Caco-2 (cell line): ENCODE data around the gene SUMF1. TPM values are rescaled to one million over a fixed set of nuclear protein-coding genes. Genes with fewer than 3 reads are reported as not detected.

ENCODE experiments used
- BruUV-seq: library from RNA; stranded (reverse); fragments of 400-500 nt; replicated peaks from 2 replicates; lab custom pipeline; 2021; lab: Mats Ljungman, UMichigan
- CTCF ChIA-PET: fragments of 300-600 bp; sonication (Branson Sonifier 250); formaldehyde crosslinking; loops from one replicate; lab custom pipeline; 2022; ENCODE audit warnings: antibody characterized with exemption; lab: Charles Lee
- POLR2A ChIA-PET: fragments of 300-600 bp; sonication (Branson Sonifier 250); formaldehyde crosslinking; loops from one replicate; lab custom pipeline; 2022; ENCODE audit warnings: antibody characterized with exemption; lab: Charles Lee
- DNase-seq, 2 experiments: peaks; one replicate each; pipeline versions ENCODE4 v3.0.0 to v3.0.0-alpha.2; 2020 to 2022
- H3K27me3 ChIP-seq: replicated peaks from 2 replicates; pipeline ENCODE4 v1.6.0; 2011; ENCODE audit warnings: low read length; ENCODE audit not compliant: control insufficient read depth, insufficient read depth
- H3K36me3 ChIP-seq: 2 replicates; pipeline ENCODE4 v1.5.1; 2011; ENCODE audit warnings: low read length; ENCODE audit not compliant: control insufficient read depth, insufficient read depth
- H3K4me1 ChIP-seq: fragments of 250-450 bp; sonication (Bioruptor Pico); 2 replicates; pipeline ENCODE4 v1.5.1; 2020; ENCODE audit warnings: mild to moderate bottlenecking
- H3K4me3 ChIP-seq: 2 replicates; pipeline ENCODE4 v1.5.1; 2011; ENCODE audit warnings: low read depth, mild to moderate bottlenecking, control low read depth, low read length
- H3K9me3 ChIP-seq: fragments of 250-450 bp; sonication (Bioruptor Pico); 2 replicates; pipeline ENCODE4 v1.5.1; 2020; ENCODE audit warnings: mild to moderate bottlenecking, moderate library complexity
- H3K27ac Mint-ChIP-seq: one replicate; pipeline ENCODE4 v1.8.0; 2022; ENCODE audit warnings: mixed read lengths; ENCODE audit not compliant: unreplicated experiment
- H3K27me3 Mint-ChIP-seq: one replicate; pipeline ENCODE4 v1.8.0; 2022; ENCODE audit warnings: mixed read lengths; ENCODE audit not compliant: insufficient read depth, unreplicated experiment
- H3K36me3 Mint-ChIP-seq: one replicate; pipeline ENCODE4 v1.8.0; 2022; ENCODE audit warnings: mild to moderate bottlenecking, mixed read lengths; ENCODE audit not compliant: insufficient read depth, unreplicated experiment
- H3K4me1 Mint-ChIP-seq: one replicate; pipeline ENCODE4 v1.8.0; 2022; ENCODE audit warnings: low read depth, mixed read lengths; ENCODE audit not compliant: unreplicated experiment
- H3K4me3 Mint-ChIP-seq: one replicate; pipeline ENCODE4 v1.8.0; 2022; ENCODE audit warnings: mild to moderate bottlenecking, moderate library complexity, mixed read lengths; ENCODE audit not compliant: unreplicated experiment
- H3K9me3 Mint-ChIP-seq: one replicate; pipeline ENCODE4 v1.8.0; 2022; ENCODE audit warnings: mixed read lengths; ENCODE audit not compliant: unreplicated experiment
- CTCF ChIP-seq, 2 experiments: fragments of 200-600 bp in 1 of 2; IDR thresholded peaks; 1 replicate in 1 of 2; 2 replicates in 1 of 2; pipeline versions ENCODE4 v1.5.1 to v1.8.0; 2011 to 2022; ENCODE audit warnings: antibody characterized with exemption in 1 of 2, control low read depth in 1 of 2, inconsistent platforms in 1 of 2, low read depth in 1 of 2, low read length in 1 of 2, mild to moderate bottlenecking in 1 of 2, moderate library complexity in 1 of 2; ENCODE audit not compliant: insufficient read depth in 1 of 2, severe bottlenecking in 1 of 2, unreplicated experiment in 1 of 2
- intact Hi-C: fragments of 100-400 bp; cut with micrococcal nuclease; formaldehyde crosslinking; loops from one replicate; pipeline ENCODE4 v1.10.0; 2022; ENCODE audit not compliant: unreplicated experiment
- total RNA-seq: library from RNA; stranded (reverse); gene quantifications from 2 replicates; pipeline ENCODE4 v1.2.3, GENCODE V29; 2022

SUMF1 gene
- total RNA-seq, 1 experiment from 2014 or later: 24.4 TPM

- H3K36me3 Mint-ChIP-seq: no peaks in the 10 kb centered on the region
- H3K4me3 Mint-ChIP-seq: no peak overlapping the region
- Histone ChIP-seq H3K4me3 (no peak overlapping the region), H3K27me3 (no peaks in the 10 kb centered on the region), H3K4me1 (no peaks in the 10 kb centered on the region), H3K9me3 (no peaks in the 10 kb centered on the region), H3K36me3 (no peaks in the 10 kb centered on the region)
- ChIA-PET POLR2A (no interaction called here), CTCF (no interaction called here)
- no peak for TF ChIP-seq CTCF (IDR thresholded peaks at IDR 0.05; ENCODE audit: insufficient read depth in 1 of 2, low read depth in 1 of 2, low read length in 1 of 2, severe bottlenecking in 1 of 2, unreplicated experiment in 1 of 2)
- no peaks in the 10 kb centered on the region for H3K4me1 Mint-ChIP-seq
- no TSS peak for BruUV-seq
- DNase-seq: no peak
- no peaks in the 10 kb centered on the region for H3K9me3 Mint-ChIP-seq
- intact Hi-C loops: no loop called here
- H3K27ac Mint-ChIP-seq: no peak overlapping the region
- peaks cover 15% of the 10 kb centered on the region for H3K27me3 Mint-ChIP-seq
Measured at GRCh38 chr3:4475804-4476203, 8.7 kb upstream of the SUMF1 start.

- no peak for TF ChIP-seq CTCF (IDR thresholded peaks at IDR 0.05; ENCODE audit: insufficient read depth in 1 of 2, low read depth in 1 of 2, low read length in 1 of 2, severe bottlenecking in 1 of 2, unreplicated experiment in 1 of 2)
- Histone ChIP-seq H3K36me3 (no peaks in the 10 kb centered on the region), H3K9me3 (no peaks in the 10 kb centered on the region), H3K27me3 (no peaks in the 10 kb centered on the region), H3K4me3 (no peak overlapping the region), H3K4me1 (no peaks in the 10 kb centered on the region)
- Mint-ChIP-seq H3K27ac (no peak overlapping the region), H3K36me3 (no peaks in the 10 kb centered on the region), H3K9me3 (no peaks in the 10 kb centered on the region), H3K4me1 (no peaks in the 10 kb centered on the region), H3K27me3 (peaks cover 14% of the 10 kb centered on the region), H3K4me3 (no peak overlapping the region)
- POLR2A ChIA-PET: interaction anchor here (0.9 kb wide), 1 partner anchor 18 kb away, joined by 14 read pairs; the partner anchor contains the start of gene ITPR1
- DNase-seq: no peak
- intact Hi-C loops: no loop called here
- no TSS peak for BruUV-seq
- CTCF ChIA-PET: no interaction called here
Measured at GRCh38 chr3:4474683-4475490, 7.8 kb upstream of the SUMF1 start.

GRCh38 chr3:4472766-4473165 lies 5.7 kb upstream of the SUMF1 start:
- intact Hi-C loops: no loop called here
- H3K27ac Mint-ChIP-seq: no peak overlapping the region

More at GRCh38 chr3:4472766-4473165, 5.7 kb upstream of the SUMF1 start:
- TF ChIP-seq CTCF (IDR thresholded peaks at IDR 0.05; ENCODE audit: insufficient read depth in 1 of 2, low read depth in 1 of 2, low read length in 1 of 2, severe bottlenecking in 1 of 2, unreplicated experiment in 1 of 2): no peak
- Mint-ChIP-seq H3K4me1 (no peaks in the 10 kb centered on the region), H3K4me3 (no peak overlapping the region), H3K36me3 (no peaks in the 10 kb centered on the region), H3K27me3 (peaks cover 13% of the 10 kb centered on the region), H3K9me3 (no peaks in the 10 kb centered on the region)
- ChIA-PET CTCF (no interaction called here), POLR2A (no interaction called here)
- Histone ChIP-seq H3K4me3 (no peak overlapping the region), H3K27me3 (no peaks in the 10 kb centered on the region), H3K4me1 (no peaks in the 10 kb centered on the region), H3K36me3 (no peaks in the 10 kb centered on the region), H3K9me3 (no peaks in the 10 kb centered on the region)
- no peak for DNase-seq
- BruUV-seq: no TSS peak
